H1 (cell line): ENCODE results near the gene URB2. TPM values are rescaled to one million over a fixed set of nuclear protein-coding genes. Genes with fewer than 3 reads are reported as not detected.

Experiments used
- BACH1 ChIP-seq: IDR thresholded peaks from 2 replicates; pipeline ENCODE4 v1.6.1; 2012; ENCODE audit warnings: low read length, improper control_type of control experiment
- BCL11A ChIP-seq, 2 experiments: IDR thresholded peaks; one replicate each; pipeline ENCODE4 v1.6.1; 2011; ENCODE audit warnings: low read depth in 2 of 2, low read length in 2 of 2, mild to moderate bottlenecking in 2 of 2
- BRCA1 ChIP-seq: IDR thresholded peaks from 2 replicates; pipeline ENCODE4 v1.6.1; 2012; ENCODE audit warnings: low read depth, low read length, improper control_type of control experiment
- HDAC6 ChIP-seq: IDR thresholded peaks from one replicate; pipeline ENCODE4 v1.7.1; 2012; ENCODE audit warnings: low read depth, mild to moderate bottlenecking, inconsistent platforms, low read length, moderate library complexity
- KDM1A ChIP-seq: fragments of 200-600, 300-600 bp; sonication (generic); IDR thresholded peaks from 2 replicates; pipeline ENCODE4 v1.7.1; 2016; ENCODE audit warnings: mild to moderate bottlenecking, low read length, borderline replicate concordance
- KDM5A ChIP-seq: fragments of 200-600 bp; IDR thresholded peaks from 2 replicates; pipeline ENCODE4 v1.7.1; 2012; ENCODE audit warnings: mild to moderate bottlenecking, low read length, inconsistent platforms, mixed read lengths
- PHF8 ChIP-seq: fragments of 200-600 bp; sonication (generic); conservative IDR thresholded peaks from 2 replicates; pipeline ENCODE4 v1.7.1; 2012; ENCODE audit warnings: low read depth, mild to moderate bottlenecking, inconsistent platforms, low read length, moderate library complexity
- RXRA ChIP-seq: IDR thresholded peaks from 2 replicates; pipeline ENCODE4 v1.6.1; 2011; ENCODE audit warnings: low read depth, mild to moderate bottlenecking, low read length, moderate library complexity; ENCODE audit not compliant: insufficient read depth
- SIX5 ChIP-seq: IDR thresholded peaks from 2 replicates; pipeline ENCODE4 v1.6.1; 2011; ENCODE audit warnings: mild to moderate bottlenecking, low read depth, low read length
- polyA plus RNA-seq, 7 experiments: library from polyadenylated mRNA; depleted of rRNA in 3 of 7; stranded (reverse) in 5 of 7; unstranded in 2 of 7; fragments of >200 nt in 5 of 7; fragments of 200-250 nt in 2 of 7; gene quantifications; 1 replicate in 5 of 7; 2 replicates in 1 of 7; 4 replicates in 1 of 7; pipeline versions ENCODE4 v1.2.1 to v1.2.3, GENCODE V29; 2011 to 2013; ENCODE audit warnings: missing spikeins in 2 of 7, mixed read lengths in 2 of 7
- total RNA-seq: library from RNA; stranded (reverse); fragmentation: NEBNext Ultra II Directional; extraction: Animal tissue kit (Norgen Biotek cat#: 25700); gene quantifications from 2 replicates; pipeline ENCODE4 v1.2.1, GENCODE V29; 2021
- TF ChIP-seq, protein P1 (sequence below): fragments of 300-600 bp; sonication (generic); IDR thresholded peaks from 2 replicates; pipeline ENCODE4 v1.7.1; 2012; ENCODE audit warnings: low read length, moderate library complexity, mild to moderate bottlenecking, inconsistent platforms; ENCODE audit not compliant: insufficient replicate concordance

URB2 gene
- total and polyA plus RNA-seq, 2 of the 8 experiments (the other 6 are each of a cell fraction or from before 2014, with no cell fraction given): 13.7 to 33.0 TPM

DNA sequence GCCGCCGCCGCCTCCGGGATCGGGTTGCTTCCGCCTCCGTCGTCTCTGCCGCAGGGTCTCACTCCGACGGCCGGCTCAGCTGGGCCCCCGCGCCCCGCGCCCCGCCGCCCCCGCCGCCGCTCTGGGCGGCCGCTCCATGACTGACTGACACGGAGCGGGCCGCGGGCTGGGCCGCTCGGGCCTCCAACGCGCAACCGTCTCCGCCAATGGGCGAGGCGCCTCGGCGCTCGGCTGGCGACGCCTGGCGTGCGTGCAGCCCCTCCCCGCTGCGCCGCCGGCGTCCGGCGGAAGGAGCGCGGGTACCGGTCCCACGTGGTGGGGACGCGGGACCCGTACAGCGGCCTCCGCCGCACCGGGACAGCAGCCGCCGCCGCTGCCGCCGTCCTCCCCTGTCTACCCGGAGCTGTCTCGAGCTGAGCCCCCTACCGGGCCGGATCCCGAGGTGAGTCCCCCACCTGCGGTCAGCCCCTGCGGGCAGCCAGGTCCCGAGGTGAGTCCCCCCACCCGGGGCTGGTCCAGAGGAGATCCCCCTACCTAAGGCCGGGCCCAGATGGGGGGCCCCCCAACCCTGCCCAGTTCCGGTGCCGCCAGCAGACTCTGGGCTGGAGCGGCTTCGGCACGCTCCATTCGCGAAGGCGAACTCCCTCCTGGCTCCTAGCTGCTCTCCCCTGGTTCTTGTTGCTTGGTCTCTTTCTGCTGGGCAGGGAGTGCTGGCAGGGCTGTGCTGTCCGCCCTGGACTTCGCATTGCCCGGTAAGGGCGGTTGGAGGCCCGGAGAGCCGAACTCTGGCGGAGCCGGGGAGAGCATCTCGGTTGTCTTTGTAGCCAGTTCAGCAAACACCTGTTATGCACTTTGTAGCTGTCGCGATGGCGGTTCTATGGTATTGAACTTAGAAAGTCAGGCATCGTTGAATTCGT is at the start of gene URB2, which contains the start of gene TAF5L (continued):
- TF ChIP-seq RXRA (no peak), SIX5 (no peak), BACH1 (no peak), KDM5A (0 out of 2 replicates have a peak, but pooled peaks have one; percentile 43), HDAC6 (no peak), BRCA1 (no peak), BCL11A (IDR thresholded peaks at IDR 0.05; ENCODE audit: low read depth in 2 of 2, low read length in 2 of 2) (no peak), PHF8 (peak; percentile 84), KDM1A (no peak)
- TF ChIP-seq, protein P1, sequence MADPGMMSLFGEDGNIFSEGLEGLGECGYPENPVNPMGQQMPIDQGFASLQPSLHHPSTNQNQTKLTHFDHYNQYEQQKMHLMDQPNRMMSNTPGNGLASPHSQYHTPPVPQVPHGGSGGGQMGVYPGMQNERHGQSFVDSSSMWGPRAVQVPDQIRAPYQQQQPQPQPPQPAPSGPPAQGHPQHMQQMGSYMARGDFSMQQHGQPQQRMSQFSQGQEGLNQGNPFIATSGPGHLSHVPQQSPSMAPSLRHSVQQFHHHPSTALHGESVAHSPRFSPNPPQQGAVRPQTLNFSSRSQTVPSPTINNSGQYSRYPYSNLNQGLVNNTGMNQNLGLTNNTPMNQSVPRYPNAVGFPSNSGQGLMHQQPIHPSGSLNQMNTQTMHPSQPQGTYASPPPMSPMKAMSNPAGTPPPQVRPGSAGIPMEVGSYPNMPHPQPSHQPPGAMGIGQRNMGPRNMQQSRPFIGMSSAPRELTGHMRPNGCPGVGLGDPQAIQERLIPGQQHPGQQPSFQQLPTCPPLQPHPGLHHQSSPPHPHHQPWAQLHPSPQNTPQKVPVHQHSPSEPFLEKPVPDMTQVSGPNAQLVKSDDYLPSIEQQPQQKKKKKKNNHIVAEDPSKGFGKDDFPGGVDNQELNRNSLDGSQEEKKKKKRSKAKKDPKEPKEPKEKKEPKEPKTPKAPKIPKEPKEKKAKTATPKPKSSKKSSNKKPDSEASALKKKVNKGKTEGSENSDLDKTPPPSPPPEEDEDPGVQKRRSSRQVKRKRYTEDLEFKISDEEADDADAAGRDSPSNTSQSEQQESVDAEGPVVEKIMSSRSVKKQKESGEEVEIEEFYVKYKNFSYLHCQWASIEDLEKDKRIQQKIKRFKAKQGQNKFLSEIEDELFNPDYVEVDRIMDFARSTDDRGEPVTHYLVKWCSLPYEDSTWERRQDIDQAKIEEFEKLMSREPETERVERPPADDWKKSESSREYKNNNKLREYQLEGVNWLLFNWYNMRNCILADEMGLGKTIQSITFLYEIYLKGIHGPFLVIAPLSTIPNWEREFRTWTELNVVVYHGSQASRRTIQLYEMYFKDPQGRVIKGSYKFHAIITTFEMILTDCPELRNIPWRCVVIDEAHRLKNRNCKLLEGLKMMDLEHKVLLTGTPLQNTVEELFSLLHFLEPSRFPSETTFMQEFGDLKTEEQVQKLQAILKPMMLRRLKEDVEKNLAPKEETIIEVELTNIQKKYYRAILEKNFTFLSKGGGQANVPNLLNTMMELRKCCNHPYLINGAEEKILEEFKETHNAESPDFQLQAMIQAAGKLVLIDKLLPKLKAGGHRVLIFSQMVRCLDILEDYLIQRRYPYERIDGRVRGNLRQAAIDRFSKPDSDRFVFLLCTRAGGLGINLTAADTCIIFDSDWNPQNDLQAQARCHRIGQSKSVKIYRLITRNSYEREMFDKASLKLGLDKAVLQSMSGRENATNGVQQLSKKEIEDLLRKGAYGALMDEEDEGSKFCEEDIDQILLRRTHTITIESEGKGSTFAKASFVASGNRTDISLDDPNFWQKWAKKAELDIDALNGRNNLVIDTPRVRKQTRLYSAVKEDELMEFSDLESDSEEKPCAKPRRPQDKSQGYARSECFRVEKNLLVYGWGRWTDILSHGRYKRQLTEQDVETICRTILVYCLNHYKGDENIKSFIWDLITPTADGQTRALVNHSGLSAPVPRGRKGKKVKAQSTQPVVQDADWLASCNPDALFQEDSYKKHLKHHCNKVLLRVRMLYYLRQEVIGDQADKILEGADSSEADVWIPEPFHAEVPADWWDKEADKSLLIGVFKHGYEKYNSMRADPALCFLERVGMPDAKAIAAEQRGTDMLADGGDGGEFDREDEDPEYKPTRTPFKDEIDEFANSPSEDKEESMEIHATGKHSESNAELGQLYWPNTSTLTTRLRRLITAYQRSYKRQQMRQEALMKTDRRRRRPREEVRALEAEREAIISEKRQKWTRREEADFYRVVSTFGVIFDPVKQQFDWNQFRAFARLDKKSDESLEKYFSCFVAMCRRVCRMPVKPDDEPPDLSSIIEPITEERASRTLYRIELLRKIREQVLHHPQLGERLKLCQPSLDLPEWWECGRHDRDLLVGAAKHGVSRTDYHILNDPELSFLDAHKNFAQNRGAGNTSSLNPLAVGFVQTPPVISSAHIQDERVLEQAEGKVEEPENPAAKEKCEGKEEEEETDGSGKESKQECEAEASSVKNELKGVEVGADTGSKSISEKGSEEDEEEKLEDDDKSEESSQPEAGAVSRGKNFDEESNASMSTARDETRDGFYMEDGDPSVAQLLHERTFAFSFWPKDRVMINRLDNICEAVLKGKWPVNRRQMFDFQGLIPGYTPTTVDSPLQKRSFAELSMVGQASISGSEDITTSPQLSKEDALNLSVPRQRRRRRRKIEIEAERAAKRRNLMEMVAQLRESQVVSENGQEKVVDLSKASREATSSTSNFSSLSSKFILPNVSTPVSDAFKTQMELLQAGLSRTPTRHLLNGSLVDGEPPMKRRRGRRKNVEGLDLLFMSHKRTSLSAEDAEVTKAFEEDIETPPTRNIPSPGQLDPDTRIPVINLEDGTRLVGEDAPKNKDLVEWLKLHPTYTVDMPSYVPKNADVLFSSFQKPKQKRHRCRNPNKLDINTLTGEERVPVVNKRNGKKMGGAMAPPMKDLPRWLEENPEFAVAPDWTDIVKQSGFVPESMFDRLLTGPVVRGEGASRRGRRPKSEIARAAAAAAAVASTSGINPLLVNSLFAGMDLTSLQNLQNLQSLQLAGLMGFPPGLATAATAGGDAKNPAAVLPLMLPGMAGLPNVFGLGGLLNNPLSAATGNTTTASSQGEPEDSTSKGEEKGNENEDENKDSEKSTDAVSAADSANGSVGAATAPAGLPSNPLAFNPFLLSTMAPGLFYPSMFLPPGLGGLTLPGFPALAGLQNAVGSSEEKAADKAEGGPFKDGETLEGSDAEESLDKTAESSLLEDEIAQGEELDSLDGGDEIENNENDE: no peak
